ENCODE results near the gene MCCC1.

MCCC1 gene

DNA sequence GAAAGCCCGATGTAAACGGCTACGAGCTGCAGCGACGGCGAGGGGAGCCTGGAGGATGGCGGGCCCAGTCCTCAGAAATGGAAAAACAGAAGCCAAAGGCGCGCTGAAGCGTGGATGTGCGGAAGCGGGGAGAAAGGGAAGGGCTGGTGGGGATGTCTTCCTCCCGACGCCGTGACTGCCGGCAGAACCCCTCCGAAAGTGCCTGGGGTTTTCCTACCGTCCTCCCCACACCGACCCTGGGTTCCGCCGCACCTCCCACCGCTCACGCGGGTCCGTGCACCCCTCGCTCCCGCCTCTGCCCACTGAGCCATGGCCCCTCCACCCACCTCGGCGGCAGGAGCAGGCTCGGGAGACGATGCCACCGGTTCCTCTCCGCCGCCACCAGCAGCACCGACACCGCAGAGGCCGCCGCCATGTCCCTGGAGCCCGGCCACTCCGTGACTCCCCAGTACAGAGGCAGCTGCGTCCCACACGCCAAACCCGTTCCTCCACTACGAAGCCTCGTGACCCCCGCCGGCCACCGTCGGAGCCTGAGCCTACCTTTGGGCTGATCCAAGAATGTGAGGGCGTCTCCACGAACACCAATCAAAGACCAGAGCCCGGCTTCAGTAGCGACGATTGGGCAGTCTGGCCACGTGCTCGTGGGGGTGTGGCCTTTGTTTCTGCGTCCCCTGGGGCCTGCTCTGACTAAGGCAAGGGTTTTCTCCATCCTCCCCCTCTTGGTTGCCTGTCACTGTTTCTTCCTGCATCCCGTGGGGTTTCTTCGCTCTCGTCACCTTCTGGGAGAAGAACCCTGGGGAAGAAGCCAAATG is at the start of gene MCCC1:
MCCC1 (minus strand) TSS at position 471 of the 812 bp plus-strand sequence; CDS start at position 415, 56 bp downstream.
- Histone ChIP-seq H3K27ac (peak within 1 kb of the TSS; percentile 52), H3K36me3 (no peaks in the 10 kb centered on the region), H3K27me3 (ENCODE audit: insufficient read depth, low read depth, severe bottlenecking) (no peaks in the 10 kb centered on the region), H3K4me3 (ENCODE audit: low read depth, low read length) (peak within 1 kb of the TSS; percentile 97), H3K9me3 (ENCODE audit: severe bottlenecking) (no peaks in the 10 kb centered on the region)
- TF ChIP-seq, protein P1, sequence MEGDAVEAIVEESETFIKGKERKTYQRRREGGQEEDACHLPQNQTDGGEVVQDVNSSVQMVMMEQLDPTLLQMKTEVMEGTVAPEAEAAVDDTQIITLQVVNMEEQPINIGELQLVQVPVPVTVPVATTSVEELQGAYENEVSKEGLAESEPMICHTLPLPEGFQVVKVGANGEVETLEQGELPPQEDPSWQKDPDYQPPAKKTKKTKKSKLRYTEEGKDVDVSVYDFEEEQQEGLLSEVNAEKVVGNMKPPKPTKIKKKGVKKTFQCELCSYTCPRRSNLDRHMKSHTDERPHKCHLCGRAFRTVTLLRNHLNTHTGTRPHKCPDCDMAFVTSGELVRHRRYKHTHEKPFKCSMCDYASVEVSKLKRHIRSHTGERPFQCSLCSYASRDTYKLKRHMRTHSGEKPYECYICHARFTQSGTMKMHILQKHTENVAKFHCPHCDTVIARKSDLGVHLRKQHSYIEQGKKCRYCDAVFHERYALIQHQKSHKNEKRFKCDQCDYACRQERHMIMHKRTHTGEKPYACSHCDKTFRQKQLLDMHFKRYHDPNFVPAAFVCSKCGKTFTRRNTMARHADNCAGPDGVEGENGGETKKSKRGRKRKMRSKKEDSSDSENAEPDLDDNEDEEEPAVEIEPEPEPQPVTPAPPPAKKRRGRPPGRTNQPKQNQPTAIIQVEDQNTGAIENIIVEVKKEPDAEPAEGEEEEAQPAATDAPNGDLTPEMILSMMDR (IDR thresholded peaks at IDR 0.05; ENCODE audit: low read depth, low read length), result no peak
- DNase-seq, result peak; percentile 98

DNA sequence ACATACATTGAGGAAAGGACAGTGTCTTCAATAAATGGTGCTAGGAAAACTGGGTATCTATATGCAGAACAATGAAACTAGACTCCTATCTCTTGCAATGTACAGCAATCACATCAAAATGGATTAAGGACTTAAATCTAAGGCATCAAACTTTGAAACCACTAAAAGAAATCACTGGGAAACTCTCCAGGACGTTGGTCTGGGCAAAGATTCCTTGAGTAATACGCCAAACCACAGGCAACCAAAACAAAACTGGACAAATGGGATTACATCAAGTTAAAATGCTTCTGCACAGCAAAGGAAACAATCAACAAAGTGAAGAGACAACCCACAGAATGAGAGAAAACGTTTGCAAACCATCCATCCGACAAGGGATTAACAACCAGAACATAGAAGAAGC is 48.8 kb upstream of the MCCC1 start:
- DNase-seq, result no peak
- H3K36me3 ChIP-seq, result no peaks in the 10 kb centered on the region
- no peak overlapping the region for H3K27ac ChIP-seq
- H3K27me3 ChIP-seq (ENCODE audit: insufficient read depth, low read depth, severe bottlenecking), result no peaks in the 10 kb centered on the region
- H3K9me3 ChIP-seq (ENCODE audit: severe bottlenecking), result no peaks in the 10 kb centered on the region
- H3K4me3 ChIP-seq (ENCODE audit: low read depth, low read length), result no peak overlapping the region
- TF ChIP-seq, protein P1 (IDR thresholded peaks at IDR 0.05; ENCODE audit: low read depth, low read length), result no peak

DNA sequence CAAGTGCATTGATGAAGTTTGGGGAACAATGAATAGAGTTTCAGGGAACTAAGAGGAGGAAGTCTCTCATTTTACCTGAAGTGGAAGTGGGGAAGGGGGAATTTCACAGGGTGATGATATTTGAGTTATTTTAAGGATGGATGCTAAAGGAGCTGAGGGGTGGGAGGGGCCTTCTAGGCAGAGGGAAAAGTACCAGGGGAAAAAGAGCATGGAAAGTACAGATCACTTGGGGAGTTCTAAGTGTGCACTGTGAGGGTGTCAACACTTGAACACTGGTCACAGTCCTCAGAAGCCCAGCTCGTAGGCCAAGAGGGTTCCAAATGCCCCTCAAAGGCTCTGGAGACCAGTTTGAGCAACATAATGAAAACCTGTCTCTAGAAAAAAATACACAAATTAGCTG is 45.1 kb upstream of the MCCC1 start:
- no peak for DNase-seq
- Histone ChIP-seq H3K4me3 (ENCODE audit: low read depth, low read length) (no peak overlapping the region), H3K27ac (no peak overlapping the region), H3K9me3 (ENCODE audit: severe bottlenecking) (no peaks in the 10 kb centered on the region), H3K27me3 (ENCODE audit: insufficient read depth, low read depth, severe bottlenecking) (no peaks in the 10 kb centered on the region), H3K36me3 (no peaks in the 10 kb centered on the region)
- TF ChIP-seq, protein P1 (IDR thresholded peaks at IDR 0.05; ENCODE audit: low read depth, low read length), result no peak

- no peak for DNase-seq
- Histone ChIP-seq H3K27ac (no peak overlapping the region), H3K4me3 (ENCODE audit: low read depth, low read length) (no peak overlapping the region), H3K36me3 (no peaks in the 10 kb centered on the region), H3K27me3 (ENCODE audit: insufficient read depth, low read depth, severe bottlenecking) (no peaks in the 10 kb centered on the region), H3K9me3 (ENCODE audit: severe bottlenecking) (no peaks in the 10 kb centered on the region)
- TF ChIP-seq, protein P1 (IDR thresholded peaks at IDR 0.05; ENCODE audit: low read depth, low read length), result no peak
These were observed 42.9 kb upstream of the MCCC1 start for GRCh38 chr3:183142199-183142598.

DNA sequence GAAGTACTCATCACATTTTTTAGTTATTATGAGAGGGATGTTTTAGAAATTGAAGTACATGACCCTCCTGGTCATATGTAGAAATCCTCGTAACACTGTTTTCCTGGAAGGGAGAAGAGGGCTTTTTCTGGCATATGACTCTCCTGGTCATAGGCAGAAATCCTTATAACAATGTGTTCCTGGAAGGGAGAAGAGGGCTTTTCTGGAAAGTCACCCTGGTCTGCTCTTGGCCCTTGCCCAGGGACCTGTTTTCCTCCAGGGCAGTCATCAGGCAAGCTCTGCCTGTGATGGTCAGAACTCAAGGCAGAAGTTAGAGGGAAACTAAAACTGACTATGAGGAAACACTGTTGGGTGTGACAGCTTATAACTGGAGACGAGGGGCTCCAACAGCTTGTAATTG is 35.5 kb upstream of the MCCC1 start:
- Histone ChIP-seq H3K36me3 (no peaks in the 10 kb centered on the region), H3K9me3 (ENCODE audit: severe bottlenecking) (no peaks in the 10 kb centered on the region), H3K27ac (no peak overlapping the region), H3K4me3 (ENCODE audit: low read depth, low read length) (no peak overlapping the region), H3K27me3 (ENCODE audit: insufficient read depth, low read depth, severe bottlenecking) (no peaks in the 10 kb centered on the region)
- TF ChIP-seq, protein P1 (IDR thresholded peaks at IDR 0.05; ENCODE audit: low read depth, low read length), result no peak
- DNase-seq, result no peak

DNA sequence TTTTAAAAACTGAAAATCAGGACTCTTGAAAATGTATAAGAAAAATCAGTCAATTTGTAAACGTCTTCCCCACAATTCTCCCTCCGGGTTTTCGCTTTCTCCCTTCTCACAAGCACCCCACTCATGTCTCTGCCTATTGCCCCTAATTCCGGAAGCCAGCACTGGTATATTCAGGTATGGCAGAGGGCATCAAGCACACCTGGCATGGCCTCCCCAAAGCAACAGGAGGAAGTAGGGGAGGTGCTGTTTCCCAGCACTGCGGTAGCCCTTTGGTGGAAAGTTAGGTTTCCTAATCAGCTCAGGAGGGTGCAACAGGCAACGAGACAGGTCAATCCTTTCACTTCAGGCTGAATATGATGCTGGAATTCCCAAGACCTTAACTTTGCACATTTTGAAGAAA is 33.1 kb upstream of the MCCC1 start:
- no peak for DNase-seq
- Histone ChIP-seq H3K27me3 (ENCODE audit: insufficient read depth, low read depth, severe bottlenecking) (no peaks in the 10 kb centered on the region), H3K9me3 (ENCODE audit: severe bottlenecking) (no peaks in the 10 kb centered on the region), H3K36me3 (no peaks in the 10 kb centered on the region), H3K4me3 (ENCODE audit: low read depth, low read length) (no peak overlapping the region), H3K27ac (no peak overlapping the region)
- TF ChIP-seq, protein P1 (IDR thresholded peaks at IDR 0.05; ENCODE audit: low read depth, low read length), result no peak

All from WERI-Rb-1 (cell line).